RPMI7951 (cell line): Measurements from ENCODE around the gene PLAAT3. TPM values are rescaled to one million over a fixed set of nuclear protein-coding genes. Genes with fewer than 3 reads are reported as not detected.
A peak's percentile ranks its signal among the peaks of the same experiment; 100 is the strongest.
"Not testable (repeated sequence)": the region's sequence is repeated elsewhere in the genome, so short reads cannot be mapped to it uniquely, and the experiment has no call there.

Source experiments
- DNase-seq: peaks from one replicate; pipeline ENCODE4 v3.0.0-alpha.2; 2012; ENCODE audit warnings: low read depth
- total RNA-seq: library from RNA; depleted of rRNA; stranded (reverse); fragments of >200 nt; shearing (Covaris generic); gene quantifications from 2 replicates; pipeline ENCODE4 v1.2.3, GENCODE V29; 2014; rRNA removed

Gene PLAAT3
- total RNA-seq: 7.3 and 8.8 TPM in 2 replicates

- DNase-seq: peak; percentile 63
These were observed at the start of gene PLAAT3 for GRCh38 chr11:63614136-63614671. TSS of gene PLAAT3 (minus strand) at chr11:63614433. CDS start at chr11:63614014, 419 bp downstream.

GRCh38 chr11:63663809-63664208 is 49.6 kb upstream of the PLAAT3 start:
- DNase-seq: peak; percentile 60

DNA sequence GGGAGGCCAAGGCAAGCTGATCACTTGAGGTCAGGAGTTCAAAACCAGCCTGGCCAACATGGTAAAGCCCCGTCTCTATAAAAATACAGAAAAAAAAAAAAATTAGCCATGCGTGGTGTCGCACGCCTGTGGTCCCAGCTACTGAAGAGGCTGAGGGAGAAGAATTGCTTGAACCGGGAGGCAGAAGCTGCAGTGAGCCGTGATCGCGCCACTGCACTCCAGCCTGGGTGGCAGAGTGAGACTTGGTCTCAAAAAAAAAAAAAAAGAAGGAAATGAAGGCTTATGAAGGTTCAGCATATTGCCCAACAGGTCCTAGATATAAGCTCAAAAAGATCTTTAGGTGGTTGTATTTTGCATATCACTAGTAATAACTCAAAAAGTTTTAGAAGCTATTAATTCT is 46.7 kb upstream of the PLAAT3 start:
- no peak for DNase-seq

DNA sequence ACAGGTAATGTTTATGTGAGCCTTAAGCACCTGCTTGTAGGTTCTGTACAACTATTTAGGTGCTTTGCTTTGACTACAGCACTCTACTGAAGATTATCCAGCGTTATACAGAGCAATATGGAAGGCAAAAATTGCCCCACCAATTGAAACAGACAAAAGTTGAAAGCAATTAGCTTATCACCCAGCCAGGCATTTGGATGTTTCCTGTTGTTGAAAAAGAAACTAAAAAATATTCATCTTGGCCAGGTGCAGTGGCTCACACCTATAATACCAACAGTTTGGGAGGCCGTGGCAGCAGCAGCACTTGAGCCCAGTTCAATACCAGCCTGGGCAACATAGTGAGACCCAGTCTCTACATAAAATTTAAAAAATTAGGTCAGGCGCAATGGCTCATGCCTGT is 38.4 kb upstream of the PLAAT3 start:
- DNase-seq: no peak

DNA sequence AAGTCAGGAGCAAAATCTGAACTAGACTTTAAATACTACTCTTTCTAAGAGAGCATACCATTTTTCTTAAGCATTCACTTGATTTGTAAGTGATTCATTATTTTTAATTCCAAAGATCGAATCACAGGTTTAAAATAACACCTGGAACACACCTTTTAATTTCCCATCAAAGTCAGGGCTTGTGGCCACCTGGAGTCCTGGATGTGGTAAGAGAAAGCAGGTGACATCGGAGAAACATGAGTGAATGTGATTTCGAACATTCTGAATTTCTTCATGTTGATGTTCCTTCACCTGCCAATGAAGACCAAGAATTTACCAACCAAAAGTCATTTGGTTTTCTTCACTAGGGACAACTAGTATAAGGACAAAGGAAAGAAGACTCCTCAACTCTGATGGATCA is 29.0 kb upstream of the PLAAT3 start:
- DNase-seq: no peak

- peak; percentile 8 for DNase-seq
These were observed 27.5 kb upstream of the PLAAT3 start for GRCh38 chr11:63641727-63642126.

GRCh38 chr11:63639199-63639832 is 25.1 kb upstream of the PLAAT3 start:
- peak; percentile 10 for DNase-seq

- DNase-seq: not testable (repeated sequence)
These were observed 24.2 kb upstream of the PLAAT3 start for GRCh38 chr11:63638436-63638835.

- peak; percentile 45 for DNase-seq
These were observed 21.7 kb upstream of the PLAAT3 start for GRCh38 chr11:63635762-63636465.

DNA sequence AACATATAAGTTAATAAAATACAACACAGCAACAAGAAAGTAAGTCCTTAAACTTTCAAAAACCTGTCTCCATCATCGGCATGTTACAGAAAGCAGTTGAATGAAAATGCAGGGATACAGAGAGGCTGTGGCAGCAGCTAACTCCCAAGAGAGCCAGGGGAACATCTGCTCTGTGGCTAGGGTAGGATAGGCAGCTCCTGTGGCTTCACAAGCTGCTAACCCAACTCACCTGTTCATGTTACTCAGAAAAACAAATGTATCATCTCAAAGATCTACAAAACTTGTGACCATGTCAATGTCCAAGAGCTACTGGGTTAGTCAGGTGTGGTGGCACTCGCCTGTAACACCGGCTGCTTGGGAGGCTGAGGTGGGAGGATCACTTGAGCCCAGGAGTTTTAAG is 15.2 kb upstream of the PLAAT3 start:
- no peak for DNase-seq

DNA sequence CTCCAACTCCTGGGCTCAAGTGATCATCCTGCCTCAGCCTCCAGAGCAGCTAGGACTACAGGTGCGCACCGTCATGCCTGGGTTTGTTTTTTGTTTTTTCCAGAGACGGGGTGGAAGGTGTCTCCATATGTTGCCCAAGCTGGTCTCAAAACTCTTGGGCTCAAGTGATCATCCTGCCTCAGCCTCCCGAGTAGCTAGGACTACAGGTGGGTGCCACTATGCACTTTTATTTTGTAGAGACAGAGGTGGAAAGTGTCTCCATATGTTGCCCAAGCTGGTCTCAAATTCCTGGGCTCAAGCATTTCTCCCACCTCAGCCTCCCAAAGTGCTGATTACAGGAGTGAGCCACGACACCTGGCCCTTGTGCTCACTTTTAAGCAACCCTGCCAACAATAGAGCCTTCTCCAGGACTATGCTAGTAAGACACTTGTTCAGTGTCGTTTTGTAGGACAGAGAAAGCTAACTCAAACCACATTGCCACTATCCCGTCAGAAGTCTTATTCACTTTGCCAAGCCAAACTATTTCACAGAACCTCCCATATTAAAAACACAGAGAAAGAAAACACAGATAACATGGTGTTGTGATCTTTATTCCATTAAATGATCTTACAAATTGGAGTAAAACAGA is 9.4 kb upstream of the PLAAT3 start:
- no peak for DNase-seq

DNA sequence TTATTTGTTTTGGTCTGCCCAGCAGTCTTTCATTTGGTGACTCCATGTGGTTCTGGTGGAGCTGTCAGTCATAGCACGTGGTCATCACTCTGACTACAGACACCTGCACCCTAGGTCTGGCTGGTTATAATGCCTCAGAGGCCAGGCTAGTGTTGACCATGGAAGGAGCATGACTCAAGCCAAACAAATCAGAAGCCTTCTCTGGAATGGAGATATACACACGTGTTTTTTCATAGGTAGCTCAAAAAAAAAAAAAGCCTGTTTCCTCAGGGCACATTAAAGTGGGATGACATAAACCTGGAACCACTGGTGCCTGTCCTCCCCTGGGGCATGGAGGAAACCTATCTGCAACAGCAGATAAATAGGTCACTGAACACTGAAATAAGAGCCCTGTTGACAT is 8.1 kb upstream of the PLAAT3 start:
- no peak for DNase-seq

GRCh38 chr11:63621071-63621470 is 6.8 kb upstream of the PLAAT3 start:
- DNase-seq: no peak

DNA sequence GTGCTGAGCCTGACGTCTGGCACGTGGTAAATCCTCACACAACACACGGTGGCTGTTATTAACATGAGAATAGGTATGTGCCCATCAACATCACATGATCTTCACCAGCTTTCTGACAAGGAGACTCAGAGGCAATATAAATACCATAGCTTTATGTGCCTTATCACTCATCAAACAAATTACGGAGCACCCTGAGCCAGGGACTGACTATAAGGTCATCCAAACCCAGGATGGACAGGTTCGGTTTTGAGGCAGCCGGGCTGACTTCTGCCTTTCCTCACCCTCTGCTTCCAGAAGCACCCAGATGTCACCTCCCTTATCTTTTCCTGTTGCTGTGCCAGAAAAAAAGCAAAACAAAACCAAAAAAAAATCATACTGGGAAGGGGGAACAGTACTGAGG is 5.7 kb upstream of the PLAAT3 start:
- no peak for DNase-seq

GRCh38 chr11:63617686-63618085 is 3.5 kb upstream of the PLAAT3 start:
- DNase-seq: not testable (repeated sequence)

GRCh38 chr11:63616953-63617352 is 2.7 kb upstream of the PLAAT3 start:
- no peak for DNase-seq

DNA sequence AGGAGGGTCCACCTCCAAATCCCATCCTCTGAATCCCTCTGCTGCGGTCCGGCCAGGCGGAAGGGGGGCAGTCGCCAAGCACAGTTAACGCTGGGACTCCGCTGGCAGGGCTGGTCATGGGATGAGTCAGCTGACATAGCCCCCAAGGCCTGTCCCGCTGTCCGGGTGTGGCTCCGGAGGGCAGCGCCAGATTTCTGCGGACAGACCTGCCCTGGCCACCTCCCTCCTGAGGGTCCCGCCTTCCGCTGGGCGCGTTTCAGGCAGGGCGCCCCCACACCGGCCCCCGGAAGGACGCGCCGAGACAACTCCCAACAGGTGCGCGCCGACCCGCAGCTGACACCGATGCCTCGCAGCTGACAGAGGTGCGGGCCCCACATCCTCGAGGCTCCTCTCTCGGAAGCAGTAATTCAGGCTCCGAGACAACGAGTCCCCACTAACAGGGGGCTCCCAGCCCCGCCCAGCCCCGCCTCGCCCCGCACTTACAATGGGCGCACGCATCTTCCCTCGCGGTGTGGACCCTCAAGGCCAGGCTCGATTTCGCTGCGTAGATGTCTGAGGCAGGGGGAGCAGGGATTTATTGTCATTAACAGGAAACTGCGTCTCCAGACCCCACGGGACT is 607 bp downstream of the PLAAT3 start:
- DNase-seq: peak; percentile 47

GRCh38 chr11:63612181-63612580 is 2.1 kb downstream of the PLAAT3 start:
- DNase-seq: no peak

GRCh38 chr11:63611395-63611747 is 2.9 kb downstream of the PLAAT3 start:
- no peak for DNase-seq

DNA sequence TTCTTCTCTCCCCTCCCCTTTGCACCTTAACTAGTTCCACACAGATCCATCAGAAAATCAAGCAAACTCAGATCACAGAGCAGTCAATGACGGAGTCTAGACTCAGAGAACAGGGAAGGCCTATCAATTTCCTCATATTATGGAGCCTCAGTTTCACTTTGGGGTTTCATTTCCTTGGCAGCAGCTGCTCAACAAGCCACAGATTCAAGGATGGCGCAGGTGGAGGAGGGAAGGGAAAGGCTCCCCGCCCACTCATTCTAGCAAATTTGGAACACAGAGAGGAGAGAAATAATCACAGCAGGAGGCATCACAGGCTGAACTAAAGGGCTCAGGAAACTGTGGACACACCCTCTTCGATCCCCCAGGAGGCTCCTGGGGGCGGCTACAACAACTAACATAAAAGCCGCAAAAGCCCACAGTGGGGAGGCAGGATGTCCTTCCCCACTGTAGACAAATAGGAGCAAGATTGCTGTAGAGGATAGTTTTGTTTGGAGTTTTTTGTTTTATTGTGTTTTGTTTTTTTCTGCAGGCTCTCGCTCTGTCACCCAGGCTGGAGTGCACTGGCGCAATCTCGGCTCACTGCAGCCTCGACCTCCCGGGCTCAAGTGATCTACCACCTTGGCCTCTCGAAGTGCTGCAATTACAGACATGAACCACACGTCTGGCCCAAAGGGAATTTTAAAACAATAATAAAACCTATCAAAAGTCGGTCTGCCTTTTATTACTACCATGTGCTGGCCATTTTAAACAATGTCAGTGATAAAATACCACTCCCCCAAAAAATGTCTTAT is 3.4 kb downstream of the PLAAT3 start:
- no peak for DNase-seq

DNA sequence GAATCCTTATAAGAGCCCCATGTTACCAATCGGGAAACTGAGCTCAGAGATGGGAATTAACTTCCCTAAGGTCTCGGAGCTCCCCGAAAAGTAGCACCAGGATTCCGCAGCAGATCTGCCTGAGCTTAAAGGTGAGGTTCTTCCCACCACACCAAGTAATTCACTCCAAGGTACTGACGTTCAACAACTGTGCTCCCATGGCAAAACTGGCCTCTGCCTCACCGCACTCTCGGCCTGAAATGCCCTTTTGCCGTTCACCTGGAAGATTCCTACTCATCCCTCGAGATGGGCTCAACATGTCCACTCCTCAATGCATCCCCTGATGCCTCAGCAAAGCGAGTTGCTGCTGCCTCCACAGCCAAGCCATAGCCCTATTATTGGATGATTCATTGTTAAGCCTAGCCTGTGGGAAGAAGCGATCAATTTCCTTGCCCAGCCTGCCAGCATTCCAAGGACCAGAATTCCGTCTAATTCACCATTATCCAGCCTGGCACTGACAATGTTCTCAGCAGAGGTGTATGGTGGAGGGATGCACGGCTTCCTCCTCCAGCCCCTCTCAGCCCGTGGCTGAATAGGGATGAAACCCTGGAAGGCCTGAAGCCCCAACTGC is 4.2 kb downstream of the PLAAT3 start:
- no peak for DNase-seq
